GM21717 (cell line): ENCODE data around the gene MITF.

Source experiments
- ATAC-seq: cut with Tn5 transposase; IDR thresholded peaks from one replicate; pipeline ENCODE4 v1.9.1; 2021; ENCODE audit warnings: mild to moderate bottlenecking, moderate library complexity; ENCODE audit not compliant: unreplicated experiment

The MITF gene

DNA sequence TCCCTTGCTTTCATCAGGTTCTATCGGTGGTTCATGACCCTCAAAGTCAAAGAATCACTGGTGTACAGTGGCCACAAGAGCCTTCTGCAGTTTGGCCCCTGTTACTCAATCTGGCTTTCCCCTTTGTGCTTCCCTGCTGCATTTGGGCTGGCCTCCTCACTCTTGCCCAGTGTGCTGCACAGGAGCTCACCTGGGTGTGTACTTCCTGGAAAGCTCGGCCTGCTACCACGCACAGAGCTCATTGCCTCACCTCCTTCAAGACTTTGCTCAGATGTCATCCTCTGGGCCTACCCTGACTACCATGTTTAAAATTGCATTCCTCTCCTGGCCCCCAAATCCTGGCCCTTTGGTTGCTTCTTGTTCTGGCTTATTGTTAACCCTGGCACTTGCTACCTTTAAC lies 90.9 kb downstream of the MITF start:
- ATAC-seq = no peak

DNA sequence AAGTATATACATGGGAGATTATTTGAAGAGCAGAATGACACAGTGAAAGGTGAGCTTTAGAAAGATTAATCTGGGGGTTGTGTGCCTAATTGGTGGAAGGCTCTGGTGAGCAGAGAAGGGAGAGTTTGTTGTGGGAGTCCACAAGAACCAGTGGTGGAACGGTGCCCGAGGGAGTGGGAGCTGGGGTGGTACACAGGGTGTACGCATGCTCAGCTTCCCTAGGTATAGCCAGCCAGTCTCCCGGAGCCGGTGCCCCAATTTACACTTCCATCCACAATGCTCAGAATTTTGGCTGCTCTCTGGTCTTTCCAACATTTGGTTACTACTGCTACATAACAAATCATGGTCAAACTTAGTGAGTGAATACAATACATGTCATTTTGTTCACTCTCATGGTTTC lies 92.5 kb downstream of the MITF start:
- ATAC-seq = no peak

DNA sequence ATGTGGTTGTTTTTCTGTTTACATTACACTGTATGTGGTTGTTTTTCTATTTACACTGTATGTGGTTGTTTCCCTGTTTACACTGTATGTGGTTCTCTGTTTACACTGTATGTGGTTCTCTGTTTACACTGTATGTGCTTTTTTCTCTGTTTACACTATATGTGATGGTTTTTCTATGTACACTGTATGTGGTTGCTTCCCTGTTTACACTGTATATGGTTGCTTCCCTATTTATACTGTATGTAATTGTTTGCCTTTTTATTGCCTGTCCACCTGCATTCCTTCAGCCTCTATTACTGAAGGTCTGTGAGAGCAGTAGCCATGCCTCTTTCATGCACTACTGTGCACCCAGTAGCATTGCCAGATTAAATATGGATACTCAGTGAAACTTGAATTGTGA lies 94.3 kb downstream of the MITF start:
- ATAC-seq = no peak

DNA sequence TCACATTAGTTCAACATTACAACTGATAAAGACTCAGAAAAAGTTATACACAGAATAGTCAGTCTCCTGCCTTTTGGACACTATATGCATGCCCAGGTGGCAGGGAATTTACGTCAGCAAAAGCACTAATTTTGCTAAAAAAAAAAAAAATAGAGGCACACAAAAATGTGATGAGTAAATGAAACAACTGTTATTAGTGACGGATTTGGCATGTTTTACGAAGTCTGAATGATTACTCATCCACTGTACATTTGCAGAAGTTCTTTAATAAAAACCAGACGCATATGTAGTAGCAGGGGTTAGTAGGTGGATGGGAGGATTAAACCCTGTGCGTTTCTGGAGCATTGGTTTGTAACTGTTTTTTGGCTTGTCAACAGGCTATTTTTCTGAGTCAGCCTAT lies 99.0 kb downstream of the MITF start:
- ATAC-seq = no peak

DNA sequence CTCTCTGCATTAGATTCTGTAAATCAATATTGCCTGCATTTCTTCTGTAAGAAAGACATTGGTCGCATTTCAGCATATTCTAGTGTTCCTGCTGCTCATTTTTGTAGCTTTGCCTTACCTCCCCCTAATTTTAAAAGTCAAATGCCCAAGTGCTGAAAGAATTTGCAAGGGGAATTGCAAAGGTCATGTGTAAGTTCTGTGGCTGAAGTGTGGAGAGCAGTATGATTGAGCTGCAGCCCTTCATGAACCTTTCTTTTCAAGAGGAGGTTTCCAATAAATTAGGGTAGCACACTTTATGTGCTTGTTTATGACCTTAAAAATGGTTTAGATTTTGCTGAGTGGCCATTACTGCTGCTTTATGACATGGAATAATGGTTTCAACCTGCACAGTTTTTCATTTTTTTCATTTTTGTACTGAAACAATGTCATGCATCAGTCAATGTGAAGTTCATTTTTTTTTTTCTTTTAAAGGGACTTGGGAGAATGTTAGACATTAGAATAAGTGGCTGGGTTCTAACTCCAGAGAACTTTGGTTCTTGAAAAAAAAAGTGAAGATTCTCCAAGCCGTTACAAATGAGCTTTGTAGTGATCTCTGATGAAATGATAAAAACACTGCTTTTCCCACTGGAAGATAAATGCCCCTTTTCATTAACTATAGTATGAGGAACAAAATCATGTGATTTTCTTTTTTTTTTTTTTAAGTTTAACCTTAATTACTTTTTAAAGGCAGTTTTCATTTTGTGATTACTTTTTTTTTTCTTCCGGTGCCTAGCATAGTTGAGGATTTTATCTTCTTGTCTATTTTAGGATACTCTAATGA lies 99.6 kb downstream of the MITF start:
- no peak for ATAC-seq

DNA sequence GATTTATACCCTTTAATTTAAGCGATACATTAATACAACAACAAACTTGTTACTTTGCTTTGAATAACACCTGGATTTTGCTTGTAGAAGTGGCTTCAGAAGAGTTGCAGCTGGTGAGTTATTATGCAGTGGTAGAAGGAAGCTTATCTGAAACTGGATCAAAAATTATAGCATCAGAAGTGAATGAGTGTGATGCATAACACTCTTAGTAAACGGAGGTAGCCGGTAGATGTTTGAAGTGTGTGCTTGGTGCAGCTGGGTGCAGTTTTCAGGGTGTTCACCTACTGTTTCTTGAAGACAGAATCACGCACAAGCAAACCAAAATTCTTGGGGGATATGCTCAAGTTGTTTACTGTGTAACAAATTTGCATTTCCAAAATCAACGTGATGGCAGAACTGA lies 103.1 kb downstream of the MITF start:
- no peak for ATAC-seq

DNA sequence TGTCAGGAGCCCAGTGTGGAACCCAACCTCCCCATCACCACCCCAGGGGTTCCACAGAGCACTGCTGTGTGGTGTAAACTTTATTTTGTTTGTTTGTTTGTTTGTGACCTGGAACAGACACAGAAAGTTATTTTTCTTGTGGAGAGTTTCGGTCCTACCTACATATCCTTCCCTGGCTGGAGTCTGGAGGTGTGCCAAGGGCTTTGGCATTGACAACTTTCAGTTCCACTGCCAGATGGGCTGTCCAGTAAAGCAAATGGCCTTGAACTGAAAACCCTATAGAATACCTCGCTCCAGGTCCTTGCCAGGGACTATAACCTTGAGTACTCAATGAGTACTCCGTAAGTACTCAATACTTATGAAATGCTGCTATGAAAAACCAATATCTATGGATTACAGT lies 103.5 kb downstream of the MITF start:
- ATAC-seq = no peak

DNA sequence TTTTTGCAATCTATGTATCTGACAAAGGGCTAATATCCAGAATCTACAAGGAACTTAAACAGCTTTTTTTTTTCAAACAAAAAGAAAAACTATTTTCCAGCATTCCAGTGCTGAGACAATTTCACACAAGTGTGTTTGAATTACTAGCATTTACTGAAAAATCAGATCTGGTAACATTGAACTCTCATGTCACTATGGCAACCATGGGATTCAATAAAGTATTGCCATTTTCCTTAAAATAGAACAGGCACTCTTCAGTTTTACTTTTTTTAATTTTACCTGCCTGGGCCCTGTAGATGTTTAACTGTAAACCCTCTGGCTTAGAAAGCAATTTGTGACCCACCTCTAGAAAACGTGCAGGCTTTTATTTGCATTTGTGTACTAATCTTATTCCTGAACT lies 105.4 kb downstream of the MITF start:
- no peak for ATAC-seq

DNA sequence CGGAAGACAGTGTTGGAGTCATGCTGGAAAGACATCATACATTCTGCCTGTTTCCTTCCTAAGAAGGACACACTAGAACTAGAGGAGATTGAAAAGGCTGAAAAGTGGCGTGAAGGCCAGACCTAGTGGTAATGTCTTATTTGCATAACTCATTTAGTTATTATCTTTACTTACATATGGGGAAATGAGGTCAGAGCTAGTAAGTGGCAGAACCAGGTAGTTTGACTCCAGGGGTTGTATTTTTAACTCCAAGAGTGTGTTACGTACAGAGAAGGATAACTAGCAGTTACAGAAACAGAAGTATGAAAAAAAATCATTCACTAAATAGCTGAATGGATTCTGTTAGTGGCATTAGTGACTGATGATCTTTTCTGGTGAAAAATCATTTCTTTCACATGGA lies 108.0 kb downstream of the MITF start:
- no peak for ATAC-seq

DNA sequence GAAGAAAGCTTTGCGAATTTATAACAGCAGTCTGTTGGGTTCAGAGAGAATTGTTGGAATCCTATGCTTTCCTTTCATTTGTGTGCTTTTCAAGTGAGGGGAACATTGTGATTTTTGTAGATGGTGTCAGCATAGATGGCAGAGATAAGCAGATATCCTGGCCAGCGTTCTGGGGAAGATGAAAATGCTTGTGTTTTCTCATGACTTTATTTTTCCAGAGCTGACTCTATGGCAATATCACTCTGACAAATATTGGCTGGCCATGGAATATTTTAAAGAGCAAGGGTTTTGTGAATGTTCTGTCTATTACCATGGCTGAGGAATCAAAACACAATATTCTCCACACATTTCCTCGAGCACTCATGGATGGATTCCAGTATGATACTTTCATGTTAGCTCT lies 108.8 kb downstream of the MITF start:
- no peak for ATAC-seq

DNA sequence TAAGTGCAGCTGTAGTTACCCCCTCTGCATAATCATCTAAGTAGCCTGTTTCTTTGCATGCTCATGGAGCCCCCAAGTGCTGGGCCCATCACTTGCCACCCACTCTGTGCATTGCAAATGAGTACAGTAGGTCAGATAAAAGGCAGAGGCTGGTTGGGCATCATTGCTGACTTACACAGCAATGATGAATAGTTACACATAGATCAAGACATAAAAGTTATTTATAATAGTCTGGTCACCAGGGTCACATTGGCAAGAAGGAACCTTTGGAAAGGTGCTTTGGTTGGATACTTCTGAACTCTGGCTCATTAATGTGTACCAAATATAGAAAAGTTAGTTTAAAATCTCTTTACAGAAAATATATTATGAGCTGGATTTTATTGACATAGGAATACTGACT lies 111.6 kb downstream of the MITF start:
- ATAC-seq = no peak

DNA sequence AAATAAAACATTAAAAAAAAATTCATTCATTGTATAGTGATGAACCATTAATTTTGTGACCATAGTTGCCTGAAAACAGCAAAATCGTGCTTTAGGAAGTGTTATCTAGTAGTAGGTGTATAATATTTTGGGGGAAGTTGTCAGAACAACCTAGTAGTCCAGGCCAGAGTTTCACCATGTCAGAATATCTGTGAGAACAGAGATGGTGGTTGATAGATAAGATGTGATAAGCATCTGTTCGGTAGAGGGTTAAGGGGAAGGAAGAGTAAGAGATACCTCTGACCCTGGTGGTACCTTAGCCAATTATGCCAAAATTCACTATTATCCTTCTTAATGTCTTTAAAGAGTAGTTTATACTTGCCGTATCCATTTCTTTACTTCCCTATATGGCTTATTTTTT lies 113.8 kb downstream of the MITF start:
- no peak for ATAC-seq

DNA sequence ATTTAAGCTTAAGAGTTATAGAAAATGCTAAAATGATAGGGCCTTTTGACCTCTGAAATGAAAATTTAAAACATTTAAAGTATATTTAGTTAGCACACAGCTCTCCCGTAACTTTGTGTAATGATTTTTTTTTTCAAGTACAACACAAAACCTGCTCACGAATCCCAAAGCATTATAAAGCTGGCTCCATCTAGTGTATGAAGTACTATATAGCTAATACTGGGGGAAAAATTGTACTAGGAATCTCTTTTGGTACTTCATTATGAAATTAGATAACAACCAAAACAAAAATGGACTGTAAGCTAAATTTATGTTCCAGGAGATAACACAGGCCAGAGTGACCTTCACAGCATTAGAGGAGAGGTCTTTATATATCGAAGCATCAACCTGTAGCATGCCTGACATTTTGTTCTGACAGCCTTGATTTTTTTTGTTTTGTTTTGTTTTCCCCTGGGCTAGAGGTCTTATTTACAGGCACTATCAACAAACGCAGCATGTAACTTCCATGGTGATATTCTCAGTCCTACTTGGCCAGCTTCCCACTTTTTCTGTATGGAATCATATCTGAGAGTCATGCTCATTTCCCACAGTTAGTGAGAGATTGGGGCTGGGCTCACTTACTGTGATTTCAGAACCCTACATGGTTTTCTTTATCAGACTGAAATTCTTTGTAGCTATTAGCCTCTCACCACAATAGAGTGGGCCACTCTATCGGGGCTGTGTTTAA lies 116.3 kb downstream of the MITF start:
- no peak for ATAC-seq

DNA sequence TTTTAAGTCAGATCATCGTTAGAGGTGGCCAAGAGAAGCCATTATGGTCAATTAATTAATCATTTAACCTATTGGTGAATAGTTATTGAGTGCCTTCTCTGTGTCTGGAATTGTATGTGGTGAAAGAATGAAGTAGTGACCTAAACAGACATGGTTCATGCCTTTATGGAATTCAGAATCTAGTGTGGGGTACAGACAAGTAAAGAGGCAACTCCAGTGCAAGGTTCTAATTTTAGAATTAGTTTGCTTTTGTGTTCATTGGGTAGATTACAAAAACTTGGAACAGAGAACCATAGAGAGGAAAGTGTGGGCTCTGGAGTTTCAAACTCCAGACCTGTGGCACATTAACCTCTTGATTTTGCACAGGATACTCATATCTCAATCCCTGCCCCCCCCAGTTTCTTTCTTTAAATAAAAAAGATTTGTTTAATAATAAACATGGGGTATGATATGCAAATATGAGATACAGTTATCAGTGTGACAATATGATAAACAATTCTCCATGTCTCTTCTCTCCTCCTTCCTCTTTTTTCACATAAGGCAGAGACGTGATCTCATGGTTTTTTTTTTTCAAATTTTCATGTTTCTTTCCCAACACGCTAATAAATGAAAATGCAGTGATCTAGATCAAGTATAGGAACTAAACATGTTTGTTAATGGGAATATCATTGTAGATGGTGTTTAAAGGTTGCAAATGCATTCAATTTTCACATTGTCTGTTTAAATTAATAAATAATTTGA lies 117.9 kb downstream of the MITF start:
- ATAC-seq = no peak

DNA sequence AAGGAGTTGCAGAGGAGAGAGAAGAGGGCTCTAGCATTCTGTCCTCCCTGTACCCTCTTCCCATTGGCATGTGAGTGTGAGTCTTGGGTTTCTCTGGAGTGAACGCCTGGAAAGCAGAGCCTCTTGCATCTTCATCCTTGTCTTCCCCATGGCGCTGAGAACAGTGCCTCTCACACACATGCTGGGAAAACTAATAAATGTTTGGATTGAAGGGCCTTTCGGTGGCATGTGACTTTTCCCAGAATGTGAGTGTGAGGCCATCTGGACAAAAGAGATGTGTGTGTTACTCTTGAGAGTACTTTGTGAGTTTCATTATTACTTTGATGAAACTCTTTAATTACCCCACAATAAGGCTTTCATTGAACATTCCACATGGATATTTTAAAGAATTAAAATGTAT lies 122.3 kb downstream of the MITF start:
- no peak for ATAC-seq

DNA sequence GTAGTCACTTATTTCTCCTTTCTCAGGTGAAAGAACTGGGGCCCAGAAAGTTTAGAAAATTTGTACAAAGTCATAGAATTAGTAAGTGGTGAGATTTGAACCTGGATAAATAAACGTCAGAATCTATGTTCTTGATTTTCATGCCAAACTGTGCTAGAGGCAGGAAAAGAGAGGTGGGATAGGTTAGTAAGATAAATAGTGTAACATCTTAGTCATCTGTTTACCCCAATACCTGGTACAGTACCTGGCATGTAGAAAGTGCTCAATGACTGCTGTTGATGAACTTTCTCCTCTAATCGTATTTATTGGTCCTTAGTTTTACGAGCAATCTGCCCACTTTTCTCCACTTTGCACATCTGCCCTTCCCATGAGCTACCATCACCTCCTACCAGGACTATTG lies 124.9 kb downstream of the MITF start:
- no peak for ATAC-seq

DNA sequence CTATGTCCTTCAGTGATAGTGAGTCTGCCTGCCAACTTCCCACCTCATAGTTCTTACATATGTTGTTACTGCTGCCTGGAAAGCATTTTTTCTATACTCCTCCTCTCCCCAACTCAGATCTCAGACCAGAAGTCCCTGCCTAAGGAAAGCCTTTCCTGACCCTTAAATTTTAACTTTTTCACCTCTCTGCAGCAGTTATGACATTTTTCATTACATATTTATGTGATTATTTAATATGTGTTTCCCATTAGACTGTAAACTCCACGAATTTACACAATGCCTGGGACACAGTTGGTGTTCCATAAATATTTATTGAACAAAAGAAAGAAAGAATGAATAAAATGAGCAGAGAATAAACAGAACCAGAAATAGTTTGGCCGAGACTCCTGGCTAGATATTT lies 125.5 kb downstream of the MITF start:
- no peak for ATAC-seq

DNA sequence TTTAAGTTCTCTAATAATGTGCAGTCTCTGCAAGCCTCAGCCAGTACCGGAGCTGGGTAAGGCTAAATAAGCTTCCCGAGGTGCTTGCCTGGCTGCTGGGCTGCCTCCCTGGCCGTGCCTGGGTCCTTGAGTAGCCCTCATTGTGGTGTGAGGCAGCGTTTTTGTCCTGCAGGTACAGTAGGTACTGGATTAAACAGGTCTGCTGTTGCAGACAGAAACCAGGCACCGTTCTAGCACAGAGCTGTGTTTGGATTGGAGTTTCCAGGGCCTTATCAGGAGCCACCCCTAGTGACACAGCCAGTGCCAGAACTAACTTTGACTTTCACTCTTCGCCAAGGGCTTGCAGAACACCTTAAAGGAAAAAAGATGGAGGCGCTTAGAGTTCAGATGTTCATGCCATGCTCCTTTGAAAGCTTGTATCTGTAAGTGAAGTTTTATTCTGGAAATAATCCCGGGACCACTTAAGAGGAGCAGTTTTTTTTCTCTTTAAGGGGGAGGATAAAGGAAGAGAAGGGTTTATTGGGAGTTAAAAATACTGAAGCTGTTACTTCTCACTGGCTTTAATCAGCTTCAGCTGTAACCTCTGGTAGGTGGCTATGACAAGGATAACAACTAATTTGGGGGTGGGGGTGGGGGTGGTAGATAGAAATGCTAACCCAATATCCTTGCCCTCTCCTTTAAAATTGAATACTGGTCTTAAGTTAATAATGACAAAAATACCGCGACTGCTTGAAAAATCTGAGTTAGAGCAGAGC lies 126.8 kb downstream of the MITF start:
- ATAC-seq = no peak

DNA sequence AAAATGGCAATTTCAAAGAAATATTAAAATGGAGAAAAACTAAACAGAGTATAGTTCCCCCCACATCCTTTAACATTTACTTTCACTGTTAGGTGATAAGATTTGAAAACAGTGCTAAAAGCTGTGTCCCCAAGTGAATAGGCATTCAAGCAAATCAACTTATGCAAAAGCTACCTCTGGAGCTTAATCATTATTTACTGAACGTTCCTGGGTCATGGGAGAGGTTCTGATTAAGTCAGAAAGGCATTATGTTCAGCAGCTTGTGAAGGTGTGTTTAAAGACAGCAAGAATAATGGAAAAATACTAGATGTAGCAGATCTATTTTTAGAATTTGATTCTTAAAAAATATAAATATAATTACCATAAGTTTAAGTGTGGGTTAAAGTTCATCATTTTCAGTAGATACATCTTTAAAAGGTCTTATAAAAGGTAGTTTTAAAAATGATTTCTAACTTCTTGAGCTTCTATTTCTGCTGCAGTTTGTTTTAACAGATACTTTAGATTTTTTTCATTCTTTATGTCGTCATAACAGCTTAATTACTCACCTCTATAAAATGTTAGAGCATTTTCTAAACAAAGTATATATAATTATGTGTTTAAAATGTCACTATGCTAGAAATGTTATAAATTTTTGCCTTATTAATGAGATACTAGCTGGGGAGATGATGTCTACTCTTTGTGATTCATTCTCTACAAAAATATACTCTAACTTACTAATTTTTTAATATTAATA lies 127.9 kb downstream of the MITF start:
- ATAC-seq = no peak

DNA sequence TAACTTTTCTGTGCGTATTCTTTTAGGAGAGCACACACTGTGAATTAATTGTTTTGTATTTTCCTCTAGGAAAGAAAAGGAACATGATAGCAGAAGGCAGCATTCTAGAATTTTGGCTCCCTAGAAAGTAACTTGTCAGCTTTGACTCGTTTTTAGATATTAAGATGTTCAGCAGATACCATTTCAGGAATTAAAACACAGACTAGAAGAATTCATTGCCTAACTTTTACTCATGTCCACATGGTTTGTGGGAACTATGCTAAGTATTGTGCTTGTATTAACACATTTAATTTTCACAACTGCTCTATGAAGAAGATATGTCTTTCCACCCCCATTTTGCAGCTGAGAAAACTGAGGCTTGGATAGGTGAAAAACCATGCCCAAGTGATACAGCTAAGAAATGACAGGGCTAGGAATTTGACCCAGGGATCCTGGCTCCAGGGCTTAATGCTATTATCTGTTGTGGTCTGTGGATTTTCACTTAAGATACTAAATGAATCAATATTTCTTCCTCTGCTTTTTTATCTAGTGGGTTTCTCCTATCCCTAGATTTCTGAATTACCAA lies 128.8 kb downstream of the MITF start:
- ATAC-seq = no peak
